ENCODE results near the gene FTH1. TPM values are rescaled to one million over a fixed set of nuclear protein-coding genes. Genes with fewer than 3 reads are reported as not detected.

Gene FTH1
- total and polyA plus RNA-seq, 2 of the 13 experiments (the other 11 are each of a cell fraction or from before 2014, with no cell fraction given) = 607 to 760 TPM

- no peak for TF ChIP-seq SMARCC2 (IDR thresholded peaks at IDR 0.05)
- TF ChIP-seq ZNF503 (CRISPR knock-in tag; IDR thresholded peaks at IDR 0.05) = no peak
- TF ChIP-seq ARID5B (CRISPR knock-in tag; IDR thresholded peaks at IDR 0.05) = peak; percentile 85
- 0 out of 2 replicates have a peak, but pooled peaks have one; percentile 47 for TF ChIP-seq GATA4 (IDR thresholded peaks at IDR 0.05; ENCODE audit: borderline replicate concordance, low read depth)
- TF ChIP-seq RORA (CRISPR knock-in tag; IDR thresholded peaks at IDR 0.05) = no peak
- TF ChIP-seq PHF8 (CRISPR knock-in tag; IDR thresholded peaks at IDR 0.05) = no peak
- peak; percentile 74; the same call in 1 of the 2 replicates for TF ChIP-seq ZNF710 (CRISPR knock-in tag; IDR thresholded peaks at IDR 0.05; ENCODE audit: borderline replicate concordance)
- TF ChIP-seq ZNF276 (CRISPR knock-in tag; IDR thresholded peaks at IDR 0.05; ENCODE audit: low read depth) = no peak
- TF ChIP-seq KLF15 (CRISPR knock-in tag; IDR thresholded peaks at IDR 0.05; ENCODE audit: borderline replicate concordance) = no peak
- TF ChIP-seq ZNF776 (CRISPR knock-in tag; IDR thresholded peaks at IDR 0.05) = no peak
- peak; percentile 49; the same call in 1 of the 2 replicates for TF ChIP-seq ZNF281 (CRISPR knock-in tag; IDR thresholded peaks at IDR 0.05; ENCODE audit: borderline replicate concordance)
- no peak for TF ChIP-seq ZNF251 (CRISPR knock-in tag; IDR thresholded peaks at IDR 0.05)
- peak; percentile 69; the same call in 1 of the 2 replicates for TF ChIP-seq ZGPAT (CRISPR knock-in tag; IDR thresholded peaks at IDR 0.05)
These were observed 13.5 kb upstream of the FTH1 start (continued) for GRCh38 chr11:61980783-61981541.

Measured in HepG2 (cell line).